HG03342 (cell line): ENCODE measurements around the gene RBM26.

Experiments used
- ATAC-seq: cut with Tn5 transposase; IDR thresholded peaks from one replicate; pipeline ENCODE4 v1.9.1; 2021; ENCODE audit warnings: mild to moderate bottlenecking, moderate library complexity; ENCODE audit not compliant: unreplicated experiment

RBM26 gene

DNA sequence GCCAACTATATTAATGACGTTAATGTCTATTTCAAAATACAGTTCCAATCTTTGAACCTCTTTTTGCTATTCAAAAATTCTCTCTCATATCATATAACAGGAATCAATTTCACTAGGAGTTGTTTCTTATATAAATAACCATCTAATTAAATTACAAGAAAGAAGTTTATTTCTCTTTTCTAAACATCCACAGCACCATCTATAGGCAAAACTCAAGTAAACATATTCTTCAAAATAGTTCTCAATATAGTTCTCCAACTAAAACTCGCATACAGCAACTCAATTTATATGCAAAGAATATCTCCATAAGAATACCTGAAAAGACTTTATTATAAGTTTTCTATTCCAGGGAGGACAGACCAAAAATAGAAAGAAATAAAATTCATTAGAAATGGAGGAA is 65.6 kb downstream of the RBM26 start:
- ATAC-seq = no peak

GRCh38 chr13:79338343-79338742 is 67.7 kb downstream of the RBM26 start:
- no peak for ATAC-seq

- ATAC-seq = no peak
Measured at GRCh38 chr13:79336966-79337365, 69.1 kb downstream of the RBM26 start.

GRCh38 chr13:79328510-79328909 is 77.5 kb downstream of the RBM26 start:
- ATAC-seq = no peak

- ATAC-seq = no peak
Measured at GRCh38 chr13:79320433-79320832, 85.6 kb downstream of the RBM26 start.

GRCh38 chr13:79318664-79319063 is 87.4 kb downstream of the RBM26 start:
- ATAC-seq = no peak

- ATAC-seq = no peak
Measured at GRCh38 chr13:79317856-79318255, 88.2 kb downstream of the RBM26 start.

DNA sequence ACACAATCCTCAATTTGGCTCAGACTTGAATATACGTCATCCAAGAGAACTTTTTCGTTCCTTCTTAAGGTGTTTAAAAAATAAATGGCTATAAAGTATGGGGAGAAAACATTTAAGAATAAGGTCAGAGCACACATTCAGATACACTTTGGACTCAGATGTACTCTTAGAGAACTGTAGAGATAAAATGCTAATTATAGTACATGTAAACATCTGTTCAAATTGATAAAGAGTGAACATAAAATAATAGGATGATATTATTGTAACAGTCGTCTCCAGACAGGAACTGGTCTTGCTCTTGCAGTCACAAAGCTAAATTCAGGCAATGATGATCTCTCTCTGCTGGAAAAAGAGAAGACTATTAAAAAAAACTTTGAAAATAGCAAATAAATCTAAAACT is 91.4 kb downstream of the RBM26 start:
- no peak for ATAC-seq

- ATAC-seq = no peak
Measured at GRCh38 chr13:79312340-79312855, 93.7 kb downstream of the RBM26 start.

DNA sequence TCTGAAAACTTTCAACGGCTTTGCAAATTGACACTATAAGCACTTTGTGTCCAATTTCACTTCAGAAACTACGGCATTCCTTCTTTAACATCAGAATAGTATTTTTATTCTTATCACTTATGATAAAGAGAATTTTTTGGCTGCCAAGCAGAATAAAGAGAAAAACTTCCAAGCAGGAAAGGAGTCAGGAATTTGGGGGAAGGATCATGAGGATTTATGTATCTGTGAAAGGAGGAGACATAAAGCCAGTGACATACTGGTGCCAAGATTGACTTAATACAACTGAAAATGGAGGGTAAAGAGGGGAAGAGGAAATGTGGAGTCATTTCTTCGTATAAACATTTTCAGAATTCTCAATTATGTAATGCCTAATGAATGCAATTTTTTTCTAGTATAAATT is 94.7 kb downstream of the RBM26 start:
- ATAC-seq = no peak

- ATAC-seq = no peak
Measured at GRCh38 chr13:79309690-79310089, 96.4 kb downstream of the RBM26 start.

DNA sequence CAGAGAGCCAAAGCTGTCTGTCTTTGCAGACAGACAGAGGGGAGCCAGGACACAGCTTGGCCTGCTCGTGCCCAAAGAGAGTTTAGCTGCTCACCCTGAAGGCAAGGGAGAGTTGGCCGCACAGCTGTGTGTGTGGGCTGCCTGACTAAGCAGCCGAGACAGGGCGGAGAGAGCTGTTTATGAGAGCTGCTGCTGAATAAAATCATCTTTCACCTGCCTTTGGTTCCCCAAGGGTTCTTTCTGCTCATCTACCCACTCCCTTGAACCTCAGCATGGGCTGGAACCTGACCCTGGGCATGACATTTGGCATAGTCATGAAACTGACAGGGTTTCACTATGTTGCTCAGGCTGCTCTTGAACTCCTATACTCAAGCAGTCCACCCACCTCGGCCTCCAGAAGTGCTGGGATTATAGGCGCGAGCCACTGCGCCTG is 98.2 kb downstream of the RBM26 start:
- peak; percentile 52 for ATAC-seq

DNA sequence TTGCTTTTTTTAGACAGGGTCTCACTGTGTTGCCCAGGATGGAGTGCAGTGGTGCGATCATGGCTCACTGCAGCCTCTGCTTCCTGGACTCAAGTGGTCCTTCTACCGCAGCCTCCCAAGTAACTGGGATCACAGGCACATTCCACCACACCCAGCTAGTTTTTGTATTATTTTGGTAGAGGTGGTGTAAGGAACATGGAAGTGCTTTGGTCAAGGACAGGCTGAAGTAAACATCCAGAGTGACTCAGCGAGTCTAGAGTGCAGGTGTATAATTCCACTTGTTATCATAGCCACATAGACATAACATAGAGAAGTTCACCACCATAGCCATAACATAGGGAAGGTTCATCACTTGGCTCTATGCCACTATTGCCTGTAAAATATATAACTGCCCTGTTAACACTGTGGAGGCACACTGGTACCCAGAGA is 98.6 kb downstream of the RBM26 start:
- ATAC-seq = peak; percentile 22

DNA sequence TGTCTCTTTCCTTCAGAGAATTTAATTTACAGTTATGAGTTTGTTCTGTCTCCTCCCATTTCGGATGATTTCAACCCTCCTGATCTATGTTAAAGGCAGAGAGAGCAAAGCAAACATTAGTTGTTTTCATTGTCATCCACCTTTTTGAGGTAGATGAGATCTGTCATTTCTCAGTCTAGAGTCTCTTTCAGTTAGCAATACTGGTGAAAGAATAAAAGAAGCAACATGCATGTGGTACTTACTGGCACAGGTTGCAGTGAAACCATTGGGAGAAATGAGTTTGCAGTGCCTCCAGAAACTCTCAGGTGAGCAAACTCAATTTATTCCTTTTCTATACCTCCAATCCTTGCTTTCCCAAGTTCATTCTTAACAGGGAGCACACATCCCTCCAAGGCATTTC is 99.4 kb downstream of the RBM26 start:
- no peak for ATAC-seq

DNA sequence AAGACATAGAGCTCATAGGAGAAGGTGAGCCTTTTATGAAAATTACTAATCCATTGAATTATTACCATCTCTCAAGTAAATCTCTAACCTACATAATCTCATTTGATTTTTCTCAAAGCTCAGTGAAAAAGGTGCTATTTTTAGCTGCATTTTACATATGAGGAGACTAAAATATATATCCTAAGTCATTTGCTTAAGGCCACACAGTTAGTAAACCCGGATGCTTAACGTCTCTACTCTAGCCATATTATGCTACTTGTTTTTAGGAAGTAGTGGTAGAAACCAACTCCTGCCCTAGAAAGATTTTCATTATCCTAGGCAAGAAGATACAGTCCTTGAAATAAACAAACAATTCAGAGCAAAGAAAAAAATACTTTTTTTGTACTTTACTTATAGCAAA is 108.9 kb downstream of the RBM26 start:
- ATAC-seq = peak; percentile 52

DNA sequence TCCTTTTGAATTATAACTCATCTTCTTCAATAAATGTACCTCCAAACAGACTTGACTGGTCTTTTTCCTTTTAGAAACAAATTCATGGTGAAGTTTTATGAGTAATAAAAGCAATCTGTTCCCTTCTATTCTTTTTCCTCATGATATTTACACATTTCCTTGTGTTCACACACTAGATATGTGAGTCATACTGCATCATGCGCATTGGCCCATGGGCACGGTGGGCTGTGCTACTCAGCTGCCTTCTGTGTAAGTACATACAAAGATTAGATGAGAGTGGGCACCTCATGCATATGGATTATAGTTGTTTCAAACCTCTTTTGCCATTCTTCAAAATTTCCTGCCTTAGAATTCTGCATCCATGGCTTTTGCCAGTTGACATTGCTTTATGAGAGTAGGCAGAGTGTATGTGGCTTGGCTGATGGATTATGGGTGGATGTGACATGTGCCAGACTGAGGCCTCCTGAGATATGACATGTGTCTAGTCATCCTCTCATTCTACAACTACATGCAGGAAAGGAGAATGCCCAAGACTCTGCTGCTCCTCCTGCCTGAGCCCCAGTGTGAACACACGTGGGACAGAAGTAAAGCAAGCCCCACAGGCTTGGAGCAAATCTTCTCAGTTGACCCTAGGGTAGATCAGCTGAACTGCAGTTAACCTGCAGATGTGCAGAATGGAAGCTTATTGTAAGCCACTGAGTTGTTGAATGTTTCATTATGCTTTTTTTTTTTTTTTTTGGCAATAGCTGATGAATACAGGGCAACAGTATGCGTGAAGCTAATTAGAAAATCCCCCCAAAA is 109.9 kb downstream of the RBM26 start:
- no peak for ATAC-seq

DNA sequence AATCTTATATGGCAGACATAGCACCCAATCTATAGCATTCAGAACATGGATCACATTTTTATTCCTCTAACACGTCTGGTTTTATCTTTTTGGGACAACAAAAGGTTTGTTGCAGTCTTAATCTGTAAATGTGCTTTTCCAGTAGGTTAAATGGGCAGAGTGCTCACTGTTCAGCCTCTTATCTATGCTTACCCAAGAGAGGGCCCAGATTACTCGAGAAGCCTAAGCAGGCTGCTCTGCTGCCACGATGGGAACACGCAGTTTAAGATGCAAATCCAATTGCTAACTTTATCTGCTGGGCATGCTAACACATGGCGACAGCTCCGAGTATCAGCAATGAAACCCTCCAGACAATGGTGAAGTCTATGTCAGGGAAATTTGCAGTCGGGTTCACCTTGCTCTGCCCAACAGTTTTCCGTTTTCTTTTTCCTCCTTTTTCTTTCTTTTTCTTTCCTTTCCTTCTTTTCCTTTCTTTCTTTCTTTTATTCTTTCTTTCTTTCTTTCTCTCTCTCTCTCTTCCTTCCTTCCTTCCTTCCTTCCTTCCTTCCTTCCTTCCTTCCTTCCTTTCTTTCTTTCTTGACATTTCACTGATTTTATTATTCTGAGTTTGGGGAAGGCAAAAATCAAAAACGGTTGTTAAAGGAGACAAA is 115.3 kb downstream of the RBM26 start:
- no peak for ATAC-seq

GRCh38 chr13:79289571-79289970 is 116.5 kb downstream of the RBM26 start:
- no peak for ATAC-seq

DNA sequence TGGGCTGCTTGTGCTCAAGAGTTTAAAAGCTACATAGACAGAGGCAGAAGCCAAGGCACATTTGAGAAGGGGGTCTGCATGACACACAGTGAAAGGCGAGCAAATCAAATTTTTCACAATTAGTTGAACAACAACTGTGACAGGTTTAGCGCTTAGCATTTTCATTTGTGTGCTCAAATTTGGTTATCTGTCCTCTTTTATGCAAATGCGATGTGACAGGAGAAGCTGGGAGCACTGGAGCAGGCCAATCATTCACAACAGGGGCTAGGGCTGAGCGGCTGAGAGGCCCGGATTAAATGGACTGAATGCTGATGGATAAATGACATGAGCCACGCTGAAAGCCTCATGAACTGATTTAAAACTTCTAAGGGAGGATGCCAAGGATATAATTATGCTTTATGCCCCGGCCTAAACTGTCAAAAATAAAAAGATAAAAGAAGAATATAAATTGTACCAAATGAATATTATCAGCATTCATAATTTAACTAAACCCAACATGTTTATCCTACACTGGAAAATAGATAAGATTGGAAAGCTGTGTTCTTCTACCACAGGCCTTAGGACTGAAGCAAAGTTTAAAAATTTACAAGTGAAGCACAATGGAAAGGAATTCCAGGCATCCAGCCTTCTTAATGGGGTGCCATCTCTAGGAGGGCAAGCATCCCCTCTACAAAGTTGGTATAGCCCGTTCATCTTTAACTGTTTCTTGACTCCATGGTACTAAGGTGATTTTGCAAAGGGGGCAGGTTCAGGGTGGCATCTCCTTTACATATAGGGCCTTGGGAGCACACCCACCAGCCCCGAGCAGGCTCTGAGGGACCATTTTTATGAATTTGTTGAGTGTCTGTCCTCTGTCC is 117.9 kb downstream of the RBM26 start:
- ATAC-seq = no peak

- no peak for ATAC-seq
Measured at GRCh38 chr13:79285159-79285558, 120.9 kb downstream of the RBM26 start.

- ATAC-seq = no peak
Measured at GRCh38 chr13:79283742-79284141, 122.3 kb downstream of the RBM26 start.
